Smooth muscle cell of the coronary artery (primary cell): Measurements from ENCODE around the gene GRIPAP1. TPM values are rescaled to one million over a fixed set of nuclear protein-coding genes. Genes with fewer than 3 reads are reported as not detected.

Source experiments
- total RNA-seq: library from RNA; depleted of rRNA; stranded (reverse); fragments of >200 nt; gene quantifications from 2 replicates; pipeline ENCODE4 v1.2.3, GENCODE V29; 2014; ENCODE audit warnings: low replicate concordance

Gene GRIPAP1
- 27.9 and 28.1 TPM in 2 replicates for total RNA-seq

GRCh38 chrX:49002091-49002935 lies at the start of gene GRIPAP1:
GRIPAP1 (minus strand) TSS chrX:49002264; CDS start chrX:49002229, 35 bp downstream.

GRCh38 chrX:49043220-49043986 lies 41.3 kb upstream of the GRIPAP1 start, which contains the start of gene TFE3:
TFE3 (minus strand) TSS chrX:49043357; CDS start chrX:49043226, 131 bp downstream.

DNA sequence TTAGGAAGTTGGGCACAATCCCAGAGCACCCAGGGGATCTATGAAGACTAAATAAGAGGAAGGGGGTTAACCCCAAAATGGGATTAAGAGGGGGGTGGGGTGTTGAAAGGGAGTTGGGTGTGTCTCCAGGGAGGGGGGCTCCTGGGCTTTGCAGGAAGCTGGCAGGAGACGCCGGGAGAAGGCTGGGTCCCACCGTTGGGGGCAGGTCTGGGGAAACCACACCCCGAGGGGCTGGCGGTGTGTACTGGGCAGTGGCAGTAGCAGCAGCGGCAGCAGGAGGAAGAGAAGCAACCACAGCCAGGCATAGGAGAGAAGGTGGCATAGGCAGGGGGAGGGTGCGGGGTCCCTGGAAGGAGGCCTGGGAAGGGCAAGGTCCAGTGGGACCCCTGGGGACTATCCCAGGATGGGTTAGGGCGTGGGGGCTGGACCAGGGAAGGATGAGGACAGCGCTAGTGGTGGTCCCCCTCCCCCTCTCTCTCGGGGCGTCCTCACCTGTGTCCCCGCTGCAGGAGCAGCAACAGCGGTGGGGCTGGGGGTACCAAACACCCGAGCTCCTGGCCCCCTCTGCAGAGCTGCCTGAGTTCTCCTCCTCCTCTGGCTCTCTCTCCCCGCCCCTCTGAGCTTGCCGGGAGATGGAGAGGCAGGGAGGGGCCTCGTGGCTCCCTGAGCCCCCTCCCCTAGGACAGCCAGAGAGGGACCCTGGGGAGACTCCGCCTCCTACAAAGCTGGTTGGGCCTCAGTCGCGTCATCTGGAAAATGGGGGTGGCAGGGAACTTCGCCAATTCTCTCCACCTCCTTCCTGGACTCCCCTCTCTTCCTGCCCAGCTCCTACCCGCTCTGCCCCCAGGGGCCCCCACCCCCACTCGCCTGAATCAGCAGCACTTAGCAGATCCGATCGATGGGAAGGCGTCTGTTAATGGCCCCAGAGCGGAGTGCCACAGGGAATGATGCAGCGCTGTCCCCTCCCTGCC lies 30.5 kb downstream of the GRIPAP1 start, which contains the start of gene KCND1:
KCND1 (minus strand) TSS at position 596 of the 971 bp plus-strand sequence. CDS start 1,573 bp downstream, outside the sequence.

GRCh38 chrX:48957477-48957826 lies 44.6 kb downstream of the GRIPAP1 start, which contains the start of gene OTUD5:
OTUD5 (minus strand) TSS chrX:48957607; CDS start chrX:48957570, 37 bp downstream.

Other genes starting within 250 kb of the GRIPAP1 start
- not detected in 2 replicates for gene GLOD5, start 240.5 kb downstream of the GRIPAP1 start, total RNA-seq
- not detected in 2 replicates for gene GATA1, start 215.7 kb downstream of the GRIPAP1 start, total RNA-seq
- 21.8 and 25.6 TPM in 2 replicates for gene HDAC6, start 200.2 kb downstream of the GRIPAP1 start, total RNA-seq
- gene ERAS, start 175.8 kb downstream of the GRIPAP1 start, total RNA-seq, result not detected in 2 replicates
- 0.15 and 0.23 TPM in 2 replicates for gene PCSK1N, start 166.7 kb downstream of the GRIPAP1 start, total RNA-seq
- gene TIMM17B, start 104.5 kb downstream of the GRIPAP1 start, total RNA-seq, result 9.0 and 34.8 TPM in 2 replicates
- 77.9 and 169 TPM in 2 replicates for gene PQBP1, start 104.3 kb downstream of the GRIPAP1 start, total RNA-seq
- 7.8 and 17.3 TPM in 2 replicates for gene SLC35A2, start 90.6 kb downstream of the GRIPAP1 start, total RNA-seq
- 2.3 and 3.0 TPM in 2 replicates for gene PIM2, start 83.2 kb downstream of the GRIPAP1 start, total RNA-seq
- gene OTUD5, start 44.7 kb downstream of the GRIPAP1 start, total RNA-seq, result 33.3 and 34.9 TPM in 2 replicates
- gene KCND1, start 30.4 kb downstream of the GRIPAP1 start, total RNA-seq, result 0.45 and 0.59 TPM in 2 replicates
- gene TFE3, start 41.1 kb upstream of the GRIPAP1 start, total RNA-seq, result 19.7 and 47.7 TPM in 2 replicates
- gene CCDC120, start 56.7 kb upstream of the GRIPAP1 start, total RNA-seq, result under 0.01 and 0.38 TPM in 2 replicates
- gene PRAF2, start 71.7 kb upstream of the GRIPAP1 start, total RNA-seq, result 5.9 and 7.7 TPM in 2 replicates
- 35.6 and 46.3 TPM in 2 replicates for gene WDR45, start 77.6 kb upstream of the GRIPAP1 start, total RNA-seq
- gene GPKOW, start 121.5 kb upstream of the GRIPAP1 start, total RNA-seq, result 15.3 and 21.6 TPM in 2 replicates
- gene MAGIX, start 160.5 kb upstream of the GRIPAP1 start, total RNA-seq, result 0.82 and 1.7 TPM in 2 replicates
- 15.9 and 17.5 TPM in 2 replicates for gene PLP2, start 169.6 kb upstream of the GRIPAP1 start, total RNA-seq
- gene PRICKLE3, start 184.1 kb upstream of the GRIPAP1 start, total RNA-seq, result 3.0 and 4.1 TPM in 2 replicates
- 0.08 and 0.12 TPM in 2 replicates for gene SYP, start 197.9 kb upstream of the GRIPAP1 start, total RNA-seq
- gene CACNA1F, start 231.1 kb upstream of the GRIPAP1 start, total RNA-seq, result not detected in 2 replicates
- 6.2 and 7.6 TPM in 2 replicates for gene CCDC22, start 233.2 kb upstream of the GRIPAP1 start, total RNA-seq